VCaP (cell line): Measurements from ENCODE around the gene ADCY7.

Experiments
- H3K27ac ChIP-seq: fragments of 450-650 bp; 2 replicates; pipeline ENCODE4 v1.5.1; 2017
- CTCF ChIP-seq: fragments of 450-650 bp; conservative IDR thresholded peaks from 2 replicates; pipeline ENCODE4 v1.5.1; 2017; ENCODE audit warnings: mild to moderate bottlenecking, moderate library complexity

ADCY7 gene

GRCh38 chr16:50303605-50304466 lies 37.5 kb downstream of the ADCY7 start:
- H3K27ac ChIP-seq = no peak overlapping the region
- no peak for TF ChIP-seq CTCF

- no peak for TF ChIP-seq CTCF
- H3K27ac ChIP-seq = no peak overlapping the region
Measured at GRCh38 chr16:50304467-50305440, 38.4 kb downstream of the ADCY7 start.

- H3K27ac ChIP-seq = no peak overlapping the region
- no peak for TF ChIP-seq CTCF
Measured at GRCh38 chr16:50305441-50306061, 39.2 kb downstream of the ADCY7 start.

DNA sequence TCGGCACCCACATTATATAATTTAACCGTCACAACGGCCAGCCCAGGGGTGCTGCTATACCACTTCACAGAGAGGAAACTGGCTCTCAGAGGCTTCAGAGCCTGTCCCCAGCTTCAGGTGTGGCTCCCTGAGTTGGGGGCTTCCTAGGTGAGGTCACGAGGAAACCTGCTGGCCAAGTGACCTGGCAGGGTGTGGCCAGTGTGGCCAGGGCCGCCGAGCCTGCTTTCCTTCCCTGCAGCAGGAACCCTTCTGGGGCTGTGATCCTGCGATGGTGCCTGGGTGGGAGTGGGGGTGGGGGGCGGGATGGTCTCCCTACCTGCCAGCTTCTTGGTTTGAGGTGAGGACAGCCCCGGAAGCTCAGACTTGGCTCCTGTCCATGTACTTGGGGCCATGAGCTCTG lies 39.9 kb downstream of the ADCY7 start:
- no peak overlapping the region for H3K27ac ChIP-seq
- TF ChIP-seq CTCF = no peak

DNA sequence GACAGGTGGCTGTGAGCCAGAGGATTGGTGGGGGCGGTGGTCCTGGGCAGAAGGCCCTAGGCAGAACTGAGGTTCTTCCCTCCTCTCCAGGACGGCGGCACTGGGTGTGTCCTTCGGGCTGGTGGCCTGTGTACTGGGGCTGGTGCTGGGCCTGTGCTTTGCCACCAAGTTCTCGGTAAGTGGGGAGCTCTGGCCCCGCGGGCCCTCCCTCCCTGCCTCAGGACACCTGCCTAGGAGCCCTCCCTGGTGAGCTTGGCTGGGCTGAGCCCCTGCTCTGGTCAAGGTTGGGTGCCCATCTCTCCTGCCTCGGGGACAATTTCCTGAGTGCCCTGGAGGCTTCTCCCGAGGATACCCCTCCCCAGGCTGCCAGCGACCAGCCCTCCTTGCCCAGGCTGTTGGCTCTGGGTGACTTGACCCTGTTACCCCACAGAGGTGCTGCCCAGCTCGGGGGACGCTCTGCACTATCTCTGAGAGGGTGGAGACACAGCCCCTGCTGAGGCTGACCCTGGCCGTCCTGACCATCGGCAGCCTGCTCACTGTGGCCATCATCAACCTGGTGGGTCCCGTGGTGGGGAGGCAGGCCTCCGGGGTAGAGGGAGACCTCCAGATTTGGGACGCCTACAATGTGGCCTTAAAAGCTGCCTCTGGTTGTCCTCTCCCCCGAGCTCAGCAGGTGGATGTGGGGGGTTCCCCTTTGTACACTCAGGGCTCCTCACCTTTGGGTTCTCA lies 42.0 kb downstream of the ADCY7 start:
- no peak overlapping the region for H3K27ac ChIP-seq
- no peak for TF ChIP-seq CTCF

GRCh38 chr16:50309156-50309526 lies 42.8 kb downstream of the ADCY7 start:
- H3K27ac ChIP-seq = no peak overlapping the region
- TF ChIP-seq CTCF = no peak
